GM12892 (cell line): ENCODE measurements around the gene PLA2G6.

Experiments
- POLR2A ChIP-seq: IDR thresholded peaks from 2 replicates; pipeline ENCODE4 v1.6.1; 2011; ENCODE audit warnings: low read depth, low read length, control low read depth
- POLR2AphosphoS5 ChIP-seq: IDR thresholded peaks from 2 replicates; pipeline ENCODE4 v1.6.1; 2011; ENCODE audit warnings: low read depth, low read length, control low read depth

DNA sequence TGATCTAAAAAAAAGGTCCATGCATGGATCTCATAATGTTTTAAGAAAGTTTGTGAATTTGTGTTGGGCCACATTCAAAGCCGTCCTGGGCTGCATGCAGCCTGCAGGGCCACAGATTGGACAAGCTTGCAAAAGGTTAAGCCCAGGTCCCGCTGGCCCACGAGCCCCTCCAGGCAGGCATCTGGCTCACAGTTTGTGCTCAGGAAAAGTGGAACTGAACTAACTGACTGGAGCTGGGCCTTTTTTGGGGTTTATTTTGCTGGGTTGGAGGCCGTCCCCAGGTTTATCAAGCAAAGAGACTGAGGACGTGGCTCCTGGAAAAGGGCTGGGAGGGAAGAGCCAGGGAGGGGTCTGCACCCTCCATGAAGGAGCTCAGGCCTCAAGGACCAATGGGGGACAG is 39.0 kb downstream of the PLA2G6 start:
- no peak for TF ChIP-seq POLR2A
- TF ChIP-seq POLR2AphosphoS5 = no peak
